ENCODE results near the gene RPA3.

The RPA3 gene

GRCh38 chr7:7731732-7732131, 13.3 kb upstream of the RPA3 start:
- no peak for DNase-seq

DNA sequence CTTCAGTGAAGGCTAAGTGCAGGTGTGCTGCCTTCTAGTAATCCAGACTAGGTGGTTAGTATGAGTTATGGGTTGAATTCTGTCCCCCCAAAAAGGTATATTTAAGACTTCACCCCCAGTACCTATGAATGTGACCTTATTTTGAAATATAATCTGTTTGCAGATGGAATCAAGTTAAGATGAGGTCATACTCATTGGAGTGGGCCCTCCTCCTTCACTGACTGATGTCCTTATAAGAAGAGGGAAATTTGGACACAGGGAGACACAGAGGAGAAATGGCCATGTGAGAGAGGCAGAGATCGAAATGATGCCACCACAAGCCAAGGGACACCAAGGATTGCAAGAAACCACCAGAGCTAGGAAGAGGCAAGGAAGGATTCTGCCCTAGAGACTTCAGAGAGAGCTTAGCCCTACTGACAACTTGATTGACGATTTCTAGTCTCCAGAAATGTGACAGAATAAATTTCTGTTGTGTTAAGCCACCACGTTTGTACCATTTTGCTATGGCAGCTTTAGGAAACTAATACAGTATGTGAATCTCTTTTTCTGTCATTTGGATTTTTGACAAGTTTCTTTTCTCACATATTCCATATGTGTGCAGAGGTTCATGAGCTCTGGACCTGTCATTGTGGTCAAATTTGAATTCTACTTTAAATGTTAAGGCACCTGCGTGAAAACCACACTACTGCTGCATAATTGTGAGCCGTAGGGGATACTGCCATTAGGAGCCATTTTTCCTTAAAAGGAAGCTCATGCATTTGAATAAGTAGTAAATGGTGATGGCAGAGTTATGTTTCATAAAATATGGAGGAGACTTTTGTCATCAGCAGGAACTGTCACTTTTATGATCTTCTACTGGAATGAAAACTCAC, 2.6 kb upstream of the RPA3 start:
- no peak for DNase-seq

DNA sequence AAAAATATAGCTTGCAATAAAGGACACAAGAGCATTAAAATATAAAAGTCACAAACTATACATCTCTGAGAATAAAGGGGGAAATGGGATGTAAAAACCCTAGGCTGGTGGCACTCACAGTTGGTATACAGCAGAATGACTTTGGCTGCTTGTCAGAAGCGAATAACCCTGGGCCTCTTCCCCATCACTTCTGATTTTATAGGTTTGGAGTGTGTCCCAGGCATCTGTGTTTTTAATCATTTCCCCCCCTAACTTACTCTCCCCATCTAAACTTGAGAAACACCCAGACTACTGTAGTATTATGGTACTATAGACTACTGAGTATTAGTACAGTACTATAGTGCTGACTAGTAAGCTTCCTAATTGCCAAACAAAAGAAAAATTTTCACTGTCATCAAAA, 1.8 kb upstream of the RPA3 start:
- no peak for DNase-seq

DNA sequence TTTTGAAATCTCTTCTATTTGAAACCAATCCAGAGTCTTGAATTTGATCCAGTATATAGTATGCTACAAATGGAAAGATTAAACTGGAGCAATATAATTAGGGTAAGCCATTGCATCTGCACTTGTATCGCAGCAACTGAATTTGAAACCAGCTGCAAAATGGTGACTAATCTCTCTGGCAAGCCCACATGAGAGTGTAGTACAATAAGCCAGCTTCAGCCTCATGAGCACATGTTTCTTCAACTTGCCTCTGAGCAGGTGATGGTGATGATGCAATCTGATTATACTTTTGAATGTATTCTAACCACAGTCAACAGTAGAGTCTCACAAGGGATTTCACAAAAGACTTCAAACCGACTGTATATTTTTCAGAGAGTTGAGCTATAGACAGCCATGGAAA, 829 bp upstream of the RPA3 start:
- no peak for DNase-seq

- no peak for DNase-seq
Measured at GRCh38 chr7:7713730-7714129, 4.7 kb downstream of the RPA3 start.

DNA sequence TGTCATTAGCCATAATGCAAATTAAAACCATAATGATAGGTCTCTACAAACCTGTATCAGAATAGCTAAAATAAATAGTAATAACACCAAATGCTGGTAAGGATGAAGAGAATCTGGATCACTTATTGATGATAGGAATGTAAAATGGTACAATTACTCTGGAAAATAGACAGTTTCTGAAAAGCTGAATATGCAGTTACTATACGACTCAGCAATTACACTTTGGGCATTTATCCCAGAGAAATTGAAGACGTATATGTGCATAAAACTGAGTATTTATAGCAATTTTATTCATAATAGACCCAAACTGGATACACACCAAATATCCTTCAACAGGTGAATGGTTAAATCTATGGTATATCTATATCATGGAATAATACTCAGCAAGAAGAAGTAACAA, 7.9 kb downstream of the RPA3 start:
- no peak for DNase-seq

DNA sequence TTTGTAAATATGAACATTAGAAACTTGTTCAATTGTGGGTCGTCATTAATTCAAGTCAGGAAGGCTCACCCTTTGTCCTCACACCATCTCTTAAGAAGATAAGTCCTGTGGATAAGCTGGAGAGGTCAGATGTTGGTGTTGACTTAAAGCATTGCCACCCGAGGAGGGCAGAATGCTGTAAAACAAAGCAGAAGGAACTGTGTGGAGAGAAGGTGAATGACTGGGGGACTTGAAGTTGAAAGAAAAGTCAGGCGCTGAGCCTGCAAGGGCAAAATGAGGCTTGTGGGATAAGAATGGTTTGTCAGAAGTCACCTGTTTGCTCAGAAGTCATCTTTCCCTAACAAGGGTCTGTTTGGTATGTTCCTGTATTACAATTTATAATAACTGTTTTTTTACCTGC, 9.1 kb downstream of the RPA3 start:
- no peak for DNase-seq

- no peak for DNase-seq
Measured at GRCh38 chr7:7707806-7708205, 10.6 kb downstream of the RPA3 start.

- no peak for DNase-seq
Measured at GRCh38 chr7:7707246-7707645, 11.2 kb downstream of the RPA3 start.

DNA sequence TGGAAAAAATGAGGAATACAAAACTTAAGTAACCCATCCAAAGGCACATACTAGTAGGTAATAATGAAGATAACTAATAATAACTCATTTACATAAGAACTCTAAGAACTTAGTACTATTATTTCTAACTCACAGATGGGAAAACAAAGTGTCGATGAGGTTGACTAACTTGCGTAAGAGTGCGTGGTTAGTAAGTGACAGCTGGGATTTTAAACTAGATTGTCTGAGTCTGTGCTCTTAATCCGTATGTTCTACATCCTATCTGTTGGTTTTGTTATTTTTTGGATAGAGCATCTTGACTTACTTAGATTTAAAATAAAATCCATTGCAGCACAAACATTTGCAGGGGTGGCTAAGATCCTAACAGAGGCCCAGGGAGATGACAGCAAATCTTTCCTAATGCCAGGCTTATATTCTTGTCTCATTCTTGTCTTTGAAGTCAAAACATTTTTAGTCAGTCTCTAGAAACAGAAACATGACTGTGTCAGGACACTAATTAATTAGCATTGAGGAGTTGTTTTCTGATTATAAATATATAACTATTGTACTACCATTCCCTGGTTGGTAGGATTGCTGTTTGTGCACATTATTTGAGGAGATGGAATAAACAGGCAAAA, 11.7 kb downstream of the RPA3 start:
- DNase-seq = no peak

DNA sequence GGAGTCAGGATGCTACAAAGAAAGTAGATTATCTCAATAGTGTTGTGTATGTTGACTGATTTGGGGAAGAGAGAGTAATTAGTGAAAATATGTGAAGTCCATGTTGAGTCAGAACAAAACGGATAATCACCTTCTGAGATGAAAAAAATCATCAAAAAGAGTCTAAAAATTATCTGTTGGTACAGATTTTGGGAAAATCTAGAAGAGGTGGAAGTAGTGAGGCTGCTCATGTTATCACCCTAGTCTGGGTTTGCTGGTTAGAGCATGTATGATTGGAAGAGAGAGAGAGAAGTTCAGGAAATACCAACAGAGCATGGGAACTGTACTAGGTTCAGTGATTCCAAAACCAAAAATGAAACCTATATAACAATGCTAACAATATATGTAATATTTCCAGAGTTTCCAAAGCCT, 12.3 kb downstream of the RPA3 start:
- no peak for DNase-seq

GRCh38 chr7:7705318-7705717, 13.1 kb downstream of the RPA3 start:
- DNase-seq = no peak

DNA sequence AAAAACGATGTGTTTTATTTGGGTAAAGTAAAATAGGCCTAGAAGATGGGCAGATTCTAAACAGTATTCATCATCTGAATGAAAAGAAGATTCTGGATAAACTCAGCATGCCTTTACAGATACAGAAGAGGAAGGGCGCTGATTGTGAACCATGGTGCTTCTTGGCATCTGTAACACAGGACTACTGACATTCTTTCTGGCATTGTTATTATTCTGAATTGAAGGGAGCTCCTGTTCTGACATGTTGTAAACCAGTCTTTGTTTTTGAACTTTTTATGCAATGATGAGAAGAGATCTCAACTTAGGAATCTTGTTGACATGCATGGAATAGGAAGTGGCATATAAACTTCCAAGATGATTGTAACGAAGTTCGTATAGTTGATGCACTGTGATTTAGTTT, 13.5 kb downstream of the RPA3 start:
- DNase-seq = no peak

- no peak for DNase-seq
Measured at GRCh38 chr7:7703427-7703826, 15.0 kb downstream of the RPA3 start.

DNA sequence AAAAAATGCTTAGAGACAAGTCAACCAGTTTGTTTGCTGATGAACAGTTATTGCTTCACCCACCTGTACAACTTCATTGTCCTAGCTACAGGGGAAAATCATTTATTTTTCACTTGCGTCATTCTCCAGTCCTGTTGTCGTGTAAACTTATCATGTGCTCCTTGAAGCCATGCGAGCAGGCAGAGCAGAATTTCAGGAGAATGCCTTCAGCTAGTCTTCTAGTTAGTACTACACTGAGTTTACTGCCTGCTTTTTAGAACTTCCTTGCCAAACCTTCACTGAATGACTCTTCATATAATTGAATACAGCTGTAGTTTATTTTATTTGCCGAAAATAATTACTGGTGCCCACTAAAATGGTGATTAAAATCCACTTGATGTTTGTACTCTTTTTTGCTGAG, 15.6 kb downstream of the RPA3 start:
- DNase-seq = no peak

- no peak for DNase-seq
Measured at GRCh38 chr7:7701527-7701926, 16.9 kb downstream of the RPA3 start.

DNA sequence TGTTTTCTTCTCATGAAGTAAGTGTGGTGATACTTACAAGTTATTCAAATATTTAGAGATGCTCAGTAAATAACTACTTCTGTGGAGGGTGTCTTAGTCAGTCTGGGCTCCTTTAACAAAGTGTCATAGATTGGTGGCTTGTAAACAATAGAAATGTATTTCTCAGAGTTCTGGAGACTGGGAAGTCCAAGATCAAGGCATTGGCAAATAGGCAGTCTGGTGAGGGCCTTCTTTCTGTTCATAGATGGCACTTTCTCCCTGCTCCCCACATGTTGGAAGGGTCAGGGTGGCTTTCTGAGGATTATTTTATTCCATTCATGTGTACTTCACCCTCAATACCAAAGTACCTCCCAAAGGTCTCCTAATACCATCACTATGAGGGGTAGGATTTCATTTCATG, 18.4 kb downstream of the RPA3 start:
- DNase-seq = no peak

- DNase-seq = no peak
Measured at GRCh38 chr7:7699380-7699779, 19.0 kb downstream of the RPA3 start.

DNA sequence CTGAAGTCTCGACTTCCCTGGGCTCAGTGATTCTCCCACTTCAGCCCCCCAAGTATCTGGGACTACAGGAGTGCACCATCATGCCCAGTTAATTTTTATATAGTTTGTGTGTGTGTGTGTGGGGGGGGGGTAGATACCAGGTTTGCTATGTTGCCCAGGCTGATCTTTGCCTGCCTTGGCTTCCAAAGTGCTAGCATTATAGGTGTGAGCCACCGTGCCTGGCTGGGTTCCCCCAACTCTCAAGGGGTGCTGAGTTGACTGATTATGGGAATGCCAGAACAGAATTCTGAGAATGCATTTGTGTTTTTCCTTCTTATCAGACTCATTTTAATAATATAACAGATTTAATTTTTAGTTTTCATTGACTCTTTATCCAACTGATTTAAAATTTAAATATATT, 19.5 kb downstream of the RPA3 start:
- no peak for DNase-seq

- DNase-seq = no peak
Measured at GRCh38 chr7:7696458-7697119, 21.8 kb downstream of the RPA3 start.

GRCh38 chr7:7695111-7695817, 23.1 kb downstream of the RPA3 start:
- no peak for DNase-seq

DNA sequence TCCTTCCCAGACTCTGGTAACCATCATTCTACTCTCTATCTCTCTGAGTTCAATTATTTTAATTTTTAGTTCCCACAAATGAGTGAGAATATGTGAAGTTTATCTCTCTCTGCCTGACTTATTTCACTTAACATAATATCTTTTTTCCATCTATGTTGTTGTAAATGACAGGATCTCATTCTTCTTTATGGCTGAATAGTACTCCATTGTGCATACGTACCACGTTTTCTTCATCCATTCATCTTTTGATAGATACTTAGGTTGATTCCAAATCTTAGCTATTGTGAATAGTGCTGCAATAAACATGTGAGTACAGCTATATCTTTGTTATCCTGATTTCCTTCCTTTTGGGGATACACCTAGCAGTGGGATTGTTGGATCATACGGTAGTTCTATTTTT, 23.9 kb downstream of the RPA3 start:
- no peak for DNase-seq

- no peak for DNase-seq
Measured at GRCh38 chr7:7693881-7694280, 24.5 kb downstream of the RPA3 start.

DNA sequence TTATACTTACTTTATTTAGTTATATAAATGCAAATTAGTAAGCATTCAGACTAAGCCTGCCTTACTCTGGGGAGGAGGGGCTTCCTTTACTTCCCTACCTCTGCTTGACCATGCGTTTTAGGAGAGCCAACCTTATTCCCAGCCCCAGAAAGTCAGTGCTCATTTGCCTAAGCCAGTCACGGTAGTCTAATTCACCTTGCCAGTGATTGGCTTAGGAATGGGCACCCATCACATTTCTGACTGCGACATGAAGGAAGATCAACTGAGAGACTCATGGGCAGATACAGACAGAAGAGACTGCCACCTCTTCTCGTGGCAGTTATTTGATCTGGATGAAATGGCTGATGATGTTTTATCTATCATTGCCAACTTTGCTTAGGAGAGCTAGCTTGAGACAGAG, 29.5 kb downstream of the RPA3 start:
- no peak for DNase-seq
